ENCODE results near the gene LEF1. TPM values are rescaled to one million over a fixed set of nuclear protein-coding genes. Genes with fewer than 3 reads are reported as not detected.

Gene LEF1
- total and polyA plus RNA-seq, 9 of the 15 experiments (the other 6 are each of a cell fraction or from before 2014, with no cell fraction given), result 15.1 to 81.1 (median 29.7) TPM

DNA sequence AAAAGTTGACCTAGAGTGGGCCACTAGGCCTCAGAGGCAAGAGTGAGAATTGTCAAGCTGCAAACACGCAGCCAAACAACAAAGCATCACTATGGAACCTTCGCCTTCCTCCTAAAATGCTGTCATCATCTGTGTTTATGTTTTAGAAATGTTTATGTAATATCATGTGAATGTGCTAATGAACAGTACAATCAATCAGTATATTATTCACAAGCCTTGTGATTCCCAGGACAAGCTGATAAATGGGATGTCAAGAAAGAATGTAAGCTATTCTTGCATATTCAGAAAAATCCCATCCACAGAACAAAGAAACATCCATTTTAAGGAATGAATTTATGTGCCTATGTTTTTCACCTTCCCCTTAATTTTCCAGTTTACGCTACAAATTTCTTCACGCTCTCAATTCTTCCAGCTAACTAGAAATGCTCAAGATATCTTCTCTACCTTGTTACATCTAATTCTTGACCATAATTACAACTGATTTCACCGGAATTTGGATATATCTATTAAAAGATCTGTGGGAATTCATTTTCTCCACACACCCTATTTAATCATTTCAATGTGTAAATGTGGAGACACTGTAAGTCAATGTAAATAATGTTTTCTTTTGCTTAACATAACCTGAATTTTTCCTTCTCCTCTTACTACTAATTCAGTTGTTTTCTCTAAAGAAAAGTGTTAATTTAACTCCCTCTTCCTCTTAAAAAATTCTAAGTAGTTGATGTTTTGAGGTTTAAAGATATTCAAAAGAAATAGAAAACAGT, 65.5 kb downstream of the LEF1 start:
- no peak overlapping the region for H3K4me2 ChIP-seq (ENCODE audit: insufficient read depth, low read length)
- in situ Hi-C loops (cut with MboI) (no loop called here), intact Hi-C loops (cut with micrococcal nuclease) (no loop called here)
- no peak overlapping the region for H2AFZ ChIP-seq (ENCODE audit: low read depth, low read length)
- H3K27ac ChIP-seq (ENCODE audit: extremely low read depth, low read depth, low read length), result no peak overlapping the region
- H3K4me1 ChIP-seq (replicated peaks in 1 of 2; ENCODE audit: control insufficient read depth in 2 of 2, insufficient read depth in 2 of 2, low read length in 2 of 2), result peaks cover 0 to 19% of the 10 kb centered on the region in 2 experiments; a peak in 4 of 5 replicates
- H3K4me3 ChIP-seq, result no peak overlapping the region
- FAIRE-seq, result no peak
- 75% methylated on average over 5 of the region's 5 CpGs for WGBS (ENCODE audit: insufficient coverage, low coverage, missing lambda C conversion rate)
- POLR2A ChIA-PET, result interaction anchor here (1.0 kb wide), 2 partner anchors 10 to 14 kb away, joined by 3 read pairs; no protein-coding TSS in a partner anchor
- H3K9me3 ChIP-seq (replicated peaks; ENCODE audit: control insufficient read depth, insufficient read depth, low read depth, low read length), result no peaks in the 10 kb centered on the region
- DNase-seq (ENCODE audit: extremely low read depth in 1 of 4, low spot score in 3 of 4), result no peak
- CTCF ChIA-PET (ENCODE audit: low intra/inter-chr PET ratio), result no interaction called here
- H3K9me1 ChIP-seq (ENCODE audit: control insufficient read depth, insufficient read depth, low read length), result no peaks in the 10 kb centered on the region
- no peak overlapping the region for H3K9ac ChIP-seq (ENCODE audit: insufficient read depth in 1 of 2, low read depth in 2 of 2, low read length in 2 of 2)
- H3K27me3 ChIP-seq (ENCODE audit: control insufficient read depth in 2 of 2, insufficient read depth in 2 of 2, low read length in 2 of 2), result no peaks in the 10 kb centered on the region
- no peak for ATAC-seq
- no peaks in the 10 kb centered on the region for H4K20me1 ChIP-seq (replicated peaks; ENCODE audit: control insufficient read depth, insufficient read depth, low read length)
- H3K79me2 ChIP-seq (ENCODE audit: control insufficient read depth, insufficient read depth, low read length), result no peaks in the 10 kb centered on the region; the same call in 1 of the 3 replicates
- no TSS peak for BruUV-seq (replicated peaks)
- H3K36me3 ChIP-seq (ENCODE audit: control insufficient read depth, insufficient read depth, low read length), result no peaks in the 10 kb centered on the region; the same call in 2 of the 3 replicates
- TF ChIP-seq POLR2H (tag; IDR thresholded peaks at IDR 0.05; ENCODE audit: low read depth) (no peak), MBD2 (IDR thresholded peaks at IDR 0.05; ENCODE audit: borderline replicate concordance, low read depth) (no peak), YY1 (IDR thresholded peaks at IDR 0.05; ENCODE audit: borderline replicate concordance in 1 of 3, control insufficient read depth in 1 of 3, extremely low read depth in 1 of 3, insufficient read depth in 3 of 3, insufficient read length in 1 of 3, insufficient replicate concordance in 2 of 3, low read depth in 1 of 3, low read length in 2 of 3) (no peak), ZC3H4 (CRISPR knock-in tag; IDR thresholded peaks at IDR 0.05; ENCODE audit: borderline replicate concordance) (no peak)
- TF ChIP-seq, protein P1, sequence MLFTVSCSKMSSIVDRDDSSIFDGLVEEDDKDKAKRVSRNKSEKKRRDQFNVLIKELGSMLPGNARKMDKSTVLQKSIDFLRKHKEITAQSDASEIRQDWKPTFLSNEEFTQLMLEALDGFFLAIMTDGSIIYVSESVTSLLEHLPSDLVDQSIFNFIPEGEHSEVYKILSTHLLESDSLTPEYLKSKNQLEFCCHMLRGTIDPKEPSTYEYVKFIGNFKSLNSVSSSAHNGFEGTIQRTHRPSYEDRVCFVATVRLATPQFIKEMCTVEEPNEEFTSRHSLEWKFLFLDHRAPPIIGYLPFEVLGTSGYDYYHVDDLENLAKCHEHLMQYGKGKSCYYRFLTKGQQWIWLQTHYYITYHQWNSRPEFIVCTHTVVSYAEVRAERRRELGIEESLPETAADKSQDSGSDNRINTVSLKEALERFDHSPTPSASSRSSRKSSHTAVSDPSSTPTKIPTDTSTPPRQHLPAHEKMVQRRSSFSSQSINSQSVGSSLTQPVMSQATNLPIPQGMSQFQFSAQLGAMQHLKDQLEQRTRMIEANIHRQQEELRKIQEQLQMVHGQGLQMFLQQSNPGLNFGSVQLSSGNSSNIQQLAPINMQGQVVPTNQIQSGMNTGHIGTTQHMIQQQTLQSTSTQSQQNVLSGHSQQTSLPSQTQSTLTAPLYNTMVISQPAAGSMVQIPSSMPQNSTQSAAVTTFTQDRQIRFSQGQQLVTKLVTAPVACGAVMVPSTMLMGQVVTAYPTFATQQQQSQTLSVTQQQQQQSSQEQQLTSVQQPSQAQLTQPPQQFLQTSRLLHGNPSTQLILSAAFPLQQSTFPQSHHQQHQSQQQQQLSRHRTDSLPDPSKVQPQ (CRISPR knock-in tag; IDR thresholded peaks at IDR 0.05; ENCODE audit: borderline replicate concordance), result no peak
- TF ChIP-seq, protein P2, sequence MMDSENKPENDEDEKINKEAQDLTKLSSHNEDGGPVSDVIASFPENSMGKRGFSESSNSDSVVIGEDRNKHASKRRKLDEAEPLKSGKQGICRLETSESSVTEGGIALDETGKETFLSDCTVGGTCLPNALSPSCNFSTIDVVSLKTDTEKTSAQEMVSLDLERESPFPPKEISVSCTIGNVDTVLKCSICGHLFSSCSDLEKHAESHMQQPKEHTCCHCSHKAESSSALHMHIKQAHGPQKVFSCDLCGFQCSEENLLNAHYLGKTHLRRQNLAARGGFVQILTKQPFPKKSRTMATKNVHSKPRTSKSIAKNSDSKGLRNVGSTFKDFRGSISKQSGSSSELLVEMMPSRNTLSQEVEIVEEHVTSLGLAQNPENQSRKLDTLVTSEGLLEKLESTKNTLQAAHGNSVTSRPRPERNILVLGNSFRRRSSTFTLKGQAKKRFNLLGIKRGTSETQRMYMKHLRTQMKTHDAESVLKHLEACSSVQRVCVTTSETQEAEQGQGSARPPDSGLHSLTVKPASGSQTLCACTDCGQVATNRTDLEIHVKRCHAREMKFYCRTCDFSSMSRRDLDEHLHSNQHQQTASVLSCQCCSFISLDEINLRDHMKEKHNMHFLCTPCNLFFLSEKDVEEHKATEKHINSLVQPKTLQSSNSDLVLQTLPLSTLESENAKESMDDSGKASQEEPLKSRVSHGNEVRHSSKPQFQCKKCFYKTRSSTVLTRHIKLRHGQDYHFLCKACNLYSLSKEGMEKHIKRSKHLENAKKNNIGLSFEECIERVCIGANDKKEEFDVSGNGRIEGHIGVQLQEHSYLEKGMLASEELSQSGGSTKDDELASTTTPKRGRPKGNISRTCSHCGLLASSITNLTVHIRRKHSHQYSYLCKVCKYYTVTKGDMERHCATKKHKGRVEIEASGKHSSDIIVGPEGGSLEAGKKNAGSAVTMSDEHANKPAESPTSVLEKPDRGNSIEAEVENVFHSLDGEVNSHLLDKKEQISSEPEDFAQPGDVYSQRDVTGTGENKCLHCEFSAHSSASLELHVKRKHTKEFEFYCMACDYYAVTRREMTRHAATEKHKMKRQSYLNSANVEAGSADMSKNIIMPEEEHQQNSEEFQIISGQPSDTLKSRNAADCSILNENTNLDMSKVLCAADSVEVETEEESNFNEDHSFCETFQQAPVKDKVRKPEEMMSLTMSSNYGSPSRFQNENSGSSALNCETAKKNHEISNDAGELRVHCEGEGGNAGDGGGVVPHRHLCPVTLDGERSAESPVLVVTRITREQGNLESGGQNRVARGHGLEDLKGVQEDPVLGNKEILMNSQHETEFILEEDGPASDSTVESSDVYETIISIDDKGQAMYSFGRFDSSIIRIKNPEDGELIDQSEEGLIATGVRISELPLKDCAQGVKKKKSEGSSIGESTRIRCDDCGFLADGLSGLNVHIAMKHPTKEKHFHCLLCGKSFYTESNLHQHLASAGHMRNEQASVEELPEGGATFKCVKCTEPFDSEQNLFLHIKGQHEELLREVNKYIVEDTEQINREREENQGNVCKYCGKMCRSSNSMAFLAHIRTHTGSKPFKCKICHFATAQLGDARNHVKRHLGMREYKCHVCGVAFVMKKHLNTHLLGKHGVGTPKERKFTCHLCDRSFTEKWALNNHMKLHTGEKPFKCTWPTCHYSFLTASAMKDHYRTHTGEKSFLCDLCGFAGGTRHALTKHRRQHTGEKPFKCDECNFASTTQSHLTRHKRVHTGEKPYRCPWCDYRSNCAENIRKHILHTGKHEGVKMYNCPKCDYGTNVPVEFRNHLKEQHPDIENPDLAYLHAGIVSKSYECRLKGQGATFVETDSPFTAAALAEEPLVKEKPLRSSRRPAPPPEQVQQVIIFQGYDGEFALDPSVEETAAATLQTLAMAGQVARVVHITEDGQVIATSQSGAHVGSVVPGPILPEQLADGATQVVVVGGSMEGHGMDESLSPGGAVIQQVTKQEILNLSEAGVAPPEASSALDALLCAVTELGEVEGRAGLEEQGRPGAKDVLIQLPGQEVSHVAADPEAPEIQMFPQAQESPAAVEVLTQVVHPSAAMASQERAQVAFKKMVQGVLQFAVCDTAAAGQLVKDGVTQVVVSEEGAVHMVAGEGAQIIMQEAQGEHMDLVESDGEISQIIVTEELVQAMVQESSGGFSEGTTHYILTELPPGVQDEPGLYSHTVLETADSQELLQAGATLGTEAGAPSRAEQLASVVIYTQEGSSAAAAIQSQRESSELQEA (IDR thresholded peaks at IDR 0.05; ENCODE audit: low read depth), result no peak
- TF ChIP-seq, protein P3, sequence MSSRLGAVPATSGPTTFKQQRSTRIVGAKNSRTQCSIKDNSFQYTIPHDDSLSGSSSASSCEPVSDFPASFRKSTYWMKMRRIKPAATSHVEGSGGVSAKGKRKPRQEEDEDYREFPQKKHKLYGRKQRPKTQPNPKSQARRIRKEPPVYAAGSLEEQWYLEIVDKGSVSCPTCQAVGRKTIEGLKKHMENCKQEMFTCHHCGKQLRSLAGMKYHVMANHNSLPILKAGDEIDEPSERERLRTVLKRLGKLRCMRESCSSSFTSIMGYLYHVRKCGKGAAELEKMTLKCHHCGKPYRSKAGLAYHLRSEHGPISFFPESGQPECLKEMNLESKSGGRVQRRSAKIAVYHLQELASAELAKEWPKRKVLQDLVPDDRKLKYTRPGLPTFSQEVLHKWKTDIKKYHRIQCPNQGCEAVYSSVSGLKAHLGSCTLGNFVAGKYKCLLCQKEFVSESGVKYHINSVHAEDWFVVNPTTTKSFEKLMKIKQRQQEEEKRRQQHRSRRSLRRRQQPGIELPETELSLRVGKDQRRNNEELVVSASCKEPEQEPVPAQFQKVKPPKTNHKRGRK (tag; IDR thresholded peaks at IDR 0.05), result no peak

Data from K562 (cell line).